IPS-18a (cell line): Measurements from ENCODE around the gene RBM33.
A peak's percentile ranks its signal among the peaks of the same experiment; 100 is the strongest.

ENCODE experiments used
- H3K27ac ChIP-seq: one replicate; pipeline ENCODE4 v1.5.1; 2013; ENCODE audit warnings: low read length
- H3K27me3 ChIP-seq: one replicate; pipeline ENCODE4 v1.6.1; 2013; ENCODE audit warnings: mild to moderate bottlenecking, low read length; ENCODE audit not compliant: control insufficient read depth, insufficient read depth
- H3K36me3 ChIP-seq: one replicate; pipeline ENCODE4 v1.6.1; 2013; ENCODE audit warnings: low read depth, low read length; ENCODE audit not compliant: control insufficient read depth
- H3K4me1 ChIP-seq: one replicate; pipeline ENCODE4 v1.6.1; 2013; ENCODE audit warnings: low read depth, low read length; ENCODE audit not compliant: control insufficient read depth
- H3K4me3 ChIP-seq: one replicate; pipeline ENCODE4 v1.5.1; 2013; ENCODE audit warnings: low read length
- H3K9ac ChIP-seq: one replicate; pipeline ENCODE4 v1.6.1; 2013; ENCODE audit warnings: mild to moderate bottlenecking, low read length, moderate library complexity
- H3K9me3 ChIP-seq: one replicate; pipeline ENCODE4 v1.6.1; 2013; ENCODE audit warnings: low read depth, low read length; ENCODE audit not compliant: control insufficient read depth

RBM33 gene

DNA sequence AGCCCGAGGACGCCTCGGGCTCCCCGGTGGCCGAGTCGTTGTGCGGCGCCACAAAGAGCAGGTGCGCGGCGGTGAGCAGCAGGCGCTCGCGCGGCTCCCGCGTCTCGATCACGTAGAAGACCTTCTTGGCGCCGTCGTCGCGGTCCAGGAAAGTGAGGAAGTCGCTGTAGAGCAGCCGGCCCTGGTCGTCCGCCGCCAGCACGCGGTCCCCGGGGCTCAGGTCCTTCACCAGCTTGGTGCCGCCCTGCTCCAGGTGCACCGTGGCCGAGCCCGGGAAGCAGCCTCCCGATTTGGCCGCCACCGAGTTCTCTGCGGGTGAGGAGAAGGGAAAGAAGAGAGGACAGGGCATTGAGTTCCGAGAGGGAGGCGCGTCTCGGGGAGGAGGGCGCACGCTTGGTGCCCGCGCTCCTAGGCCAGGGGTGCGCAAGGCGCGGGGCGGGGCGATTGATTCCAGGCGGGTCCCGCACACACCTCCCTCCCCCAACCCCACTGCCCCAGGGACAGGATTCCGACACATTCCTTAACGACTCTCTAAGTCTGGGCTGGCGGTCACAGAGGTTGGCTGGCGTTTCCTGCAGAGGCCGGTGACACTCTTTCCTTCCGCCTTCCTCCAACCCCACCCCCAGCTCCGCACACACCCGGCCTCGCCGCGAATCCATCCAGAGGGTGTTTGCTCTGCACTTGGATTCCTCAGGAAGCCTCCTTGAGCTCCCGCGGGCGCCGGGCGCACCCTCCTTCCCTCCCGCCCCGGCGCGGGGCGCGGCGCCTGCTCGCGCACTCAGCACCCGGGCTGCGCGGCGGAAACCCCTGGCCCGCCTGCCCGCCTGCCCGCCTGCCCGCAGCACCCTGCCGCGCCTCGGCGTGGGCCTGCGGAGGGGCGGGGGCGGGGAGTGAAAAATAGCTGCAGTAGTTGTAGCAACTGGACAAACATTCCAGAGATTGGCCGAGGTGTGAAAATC is 159.2 kb downstream of the RBM33 start:
- Histone ChIP-seq H3K27me3 (peaks cover 100% of the 10 kb centered on the region), H3K9ac (no peak overlapping the region), H3K4me3 (peak overlapping the region; percentile 40), H3K36me3 (no peaks in the 10 kb centered on the region), H3K4me1 (no peaks in the 10 kb centered on the region), H3K9me3 (no peaks in the 10 kb centered on the region), H3K27ac (no peak overlapping the region)

DNA sequence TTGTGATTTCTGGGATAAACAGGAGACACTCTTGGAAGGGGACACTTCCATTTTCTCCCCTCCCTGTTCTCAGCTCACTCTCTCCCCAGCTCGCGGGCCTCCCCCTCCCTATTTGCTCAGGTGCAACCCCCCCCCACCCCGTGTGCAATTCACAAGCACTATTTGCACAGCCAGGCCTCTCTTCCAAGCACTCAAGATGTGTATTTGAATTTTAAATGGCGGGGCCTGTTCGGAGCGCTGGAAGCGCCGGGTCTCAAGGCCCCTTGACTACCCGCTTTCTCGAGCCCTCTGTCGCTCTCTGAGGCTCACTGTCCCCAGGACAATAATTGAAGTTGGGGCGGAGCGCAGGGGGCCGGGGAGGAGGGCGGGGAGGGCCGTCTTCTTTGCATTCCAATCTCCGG is 160.0 kb downstream of the RBM33 start:
- no peaks in the 10 kb centered on the region for H3K4me1 ChIP-seq
- peak overlapping the region; percentile 27 for H3K4me3 ChIP-seq
- H3K27me3 ChIP-seq: peaks cover 100% of the 10 kb centered on the region
- no peaks in the 10 kb centered on the region for H3K36me3 ChIP-seq
- H3K9me3 ChIP-seq: no peaks in the 10 kb centered on the region
- H3K9ac ChIP-seq: no peak overlapping the region
- no peak overlapping the region for H3K27ac ChIP-seq

DNA sequence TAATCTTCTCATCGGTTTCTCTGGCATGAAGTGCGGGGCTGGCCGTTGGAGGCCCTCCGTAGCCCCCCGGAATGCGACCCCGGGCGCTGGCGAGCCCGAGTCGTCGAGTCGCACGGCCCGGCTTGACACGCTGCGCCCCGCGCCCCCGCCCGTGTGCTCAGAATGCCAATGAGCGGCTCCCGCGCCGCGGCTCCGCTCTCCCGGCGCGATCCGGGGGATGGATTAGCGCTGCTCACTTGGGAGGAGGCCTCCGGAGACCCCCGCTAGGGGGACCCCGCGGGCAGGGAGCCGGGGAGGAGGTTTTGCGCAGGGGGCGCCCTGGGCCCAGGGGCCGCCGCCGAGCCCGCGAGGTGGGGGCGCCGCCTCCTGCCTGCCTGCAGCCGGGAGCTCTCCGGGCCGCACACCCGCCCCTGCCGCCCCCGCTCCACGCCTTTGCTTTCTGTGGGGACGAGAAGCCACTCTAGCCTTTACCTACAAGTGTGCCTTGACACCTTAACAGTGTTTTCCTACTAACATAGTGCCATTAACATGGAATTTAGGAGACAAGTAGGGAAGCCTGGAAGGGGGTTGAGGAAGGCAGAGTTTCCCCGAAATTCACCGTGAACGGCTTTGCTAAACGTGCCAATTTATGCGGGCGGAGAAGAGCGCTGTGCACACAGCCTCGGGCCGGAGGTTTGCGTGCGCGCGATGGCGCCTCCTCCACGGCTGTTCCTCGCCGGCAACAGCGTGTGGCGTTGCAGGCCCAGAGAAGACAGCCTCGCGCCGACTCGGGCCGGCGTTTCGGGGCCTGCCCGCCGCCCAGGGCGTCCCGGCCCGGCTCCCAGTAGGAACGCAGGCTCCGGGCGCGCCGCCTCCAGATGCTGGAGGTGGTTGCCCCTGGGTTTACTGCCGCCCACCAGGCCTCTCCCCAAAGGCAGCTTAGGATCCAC is 160.7 kb downstream of the RBM33 start:
- H3K27me3 ChIP-seq: peaks cover 100% of the 10 kb centered on the region
- no peaks in the 10 kb centered on the region for H3K9me3 ChIP-seq
- no peak overlapping the region for H3K27ac ChIP-seq
- no peaks in the 10 kb centered on the region for H3K36me3 ChIP-seq
- H3K9ac ChIP-seq: no peak overlapping the region
- H3K4me3 ChIP-seq: peak overlapping the region; percentile 33
- no peaks in the 10 kb centered on the region for H3K4me1 ChIP-seq

- H3K27ac ChIP-seq: no peak overlapping the region
- peaks cover 100% of the 10 kb centered on the region for H3K27me3 ChIP-seq
- no peaks in the 10 kb centered on the region for H3K36me3 ChIP-seq
- peak overlapping the region; percentile 33 for H3K4me3 ChIP-seq
- no peaks in the 10 kb centered on the region for H3K4me1 ChIP-seq
- no peak overlapping the region for H3K9ac ChIP-seq
- no peaks in the 10 kb centered on the region for H3K9me3 ChIP-seq
Measured at GRCh38 chr7:155805826-155806095, 161.3 kb downstream of the RBM33 start.

GRCh38 chr7:155806096-155806871 is 161.8 kb downstream of the RBM33 start:
- H3K27me3 ChIP-seq: peaks cover 100% of the 10 kb centered on the region
- H3K27ac ChIP-seq: no peak overlapping the region
- H3K9me3 ChIP-seq: no peaks in the 10 kb centered on the region
- peak overlapping the region; percentile 33 for H3K4me3 ChIP-seq
- H3K4me1 ChIP-seq: no peaks in the 10 kb centered on the region
- H3K36me3 ChIP-seq: no peaks in the 10 kb centered on the region
- no peak overlapping the region for H3K9ac ChIP-seq

DNA sequence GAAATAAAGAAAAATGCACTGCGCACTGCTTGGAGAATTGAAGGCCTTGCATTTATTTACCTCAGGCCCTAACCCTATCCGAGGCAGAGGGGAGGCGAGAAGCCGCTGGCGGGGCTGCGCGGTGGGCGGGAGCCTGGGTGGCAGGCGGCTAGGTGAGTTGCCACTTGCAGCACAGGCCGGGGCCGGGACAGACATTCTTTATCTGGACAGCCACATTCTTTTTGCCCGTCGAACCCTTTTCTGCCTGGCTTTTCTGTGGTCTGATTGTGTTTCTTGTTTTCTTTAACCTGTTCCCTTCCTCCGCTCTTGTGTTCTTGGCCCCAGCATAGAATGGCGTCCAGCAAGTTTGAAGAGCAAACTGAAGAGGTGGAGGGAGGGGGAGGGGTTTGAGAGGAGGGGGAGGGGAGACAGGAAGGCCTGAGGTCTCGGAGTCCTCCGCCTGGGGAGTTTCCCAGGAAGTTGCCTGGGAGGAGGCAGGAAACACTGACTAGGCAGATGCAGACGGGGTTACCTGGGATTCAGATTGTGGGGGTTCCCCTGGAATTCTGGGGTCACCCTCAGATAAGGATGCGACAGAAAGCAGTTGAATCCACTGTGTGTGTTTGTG is 162.7 kb downstream of the RBM33 start:
- H3K36me3 ChIP-seq: no peaks in the 10 kb centered on the region
- no peaks in the 10 kb centered on the region for H3K9me3 ChIP-seq
- no peaks in the 10 kb centered on the region for H3K4me1 ChIP-seq
- no peak overlapping the region for H3K27ac ChIP-seq
- H3K4me3 ChIP-seq: no peak overlapping the region
- H3K27me3 ChIP-seq: peaks cover 100% of the 10 kb centered on the region
- H3K9ac ChIP-seq: no peak overlapping the region

- H3K36me3 ChIP-seq: no peaks in the 10 kb centered on the region
- no peak overlapping the region for H3K27ac ChIP-seq
- H3K27me3 ChIP-seq: peaks cover 100% of the 10 kb centered on the region
- no peak overlapping the region for H3K9ac ChIP-seq
- H3K9me3 ChIP-seq: no peaks in the 10 kb centered on the region
- no peaks in the 10 kb centered on the region for H3K4me1 ChIP-seq
- peak overlapping the region; percentile 29 for H3K4me3 ChIP-seq
Measured at GRCh38 chr7:155807789-155808548, 163.5 kb downstream of the RBM33 start.

DNA sequence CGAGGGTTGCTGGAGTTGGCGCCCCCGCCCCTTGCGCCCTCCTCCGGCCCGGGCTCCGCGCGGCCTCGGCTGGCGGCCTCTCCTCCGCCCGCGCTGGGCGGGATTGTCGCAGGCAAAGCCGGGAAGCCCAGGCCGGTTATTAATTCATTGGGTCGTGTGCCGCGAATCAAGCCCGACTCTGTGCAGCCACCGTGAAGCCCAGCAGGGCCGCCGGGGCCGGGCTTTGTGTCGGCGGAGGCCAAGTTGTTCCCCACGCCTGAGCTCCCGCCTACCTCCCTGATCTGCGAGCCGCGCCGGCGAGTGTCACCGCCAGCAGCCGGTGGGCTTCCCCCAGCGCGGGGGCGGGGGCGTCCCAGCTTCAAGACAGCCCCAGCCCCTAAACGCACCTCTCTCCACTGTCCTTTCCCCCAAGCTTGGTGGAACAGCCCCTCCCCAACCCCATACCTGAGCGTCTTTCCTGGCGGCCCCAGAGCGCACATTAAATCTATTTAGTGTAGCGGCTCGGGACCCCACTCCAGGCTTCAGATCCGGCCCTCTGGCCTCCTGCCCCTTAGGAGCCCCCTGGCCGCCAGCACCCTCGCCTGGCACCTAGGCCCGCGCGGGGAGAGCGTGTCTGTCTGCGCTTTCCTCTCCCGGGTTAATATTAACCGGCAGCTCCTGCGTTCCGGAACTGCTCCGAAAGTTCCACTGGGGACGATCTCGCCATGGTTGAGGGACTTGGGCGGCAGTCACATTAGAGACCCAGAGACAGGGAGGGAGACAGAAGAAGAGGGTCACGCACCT is 164.3 kb downstream of the RBM33 start:
- Histone ChIP-seq H3K4me1 (no peaks in the 10 kb centered on the region), H3K9me3 (no peaks in the 10 kb centered on the region), H3K27ac (no peak overlapping the region), H3K4me3 (peak overlapping the region; percentile 29), H3K27me3 (peaks cover 100% of the 10 kb centered on the region), H3K36me3 (no peaks in the 10 kb centered on the region), H3K9ac (no peak overlapping the region)

DNA sequence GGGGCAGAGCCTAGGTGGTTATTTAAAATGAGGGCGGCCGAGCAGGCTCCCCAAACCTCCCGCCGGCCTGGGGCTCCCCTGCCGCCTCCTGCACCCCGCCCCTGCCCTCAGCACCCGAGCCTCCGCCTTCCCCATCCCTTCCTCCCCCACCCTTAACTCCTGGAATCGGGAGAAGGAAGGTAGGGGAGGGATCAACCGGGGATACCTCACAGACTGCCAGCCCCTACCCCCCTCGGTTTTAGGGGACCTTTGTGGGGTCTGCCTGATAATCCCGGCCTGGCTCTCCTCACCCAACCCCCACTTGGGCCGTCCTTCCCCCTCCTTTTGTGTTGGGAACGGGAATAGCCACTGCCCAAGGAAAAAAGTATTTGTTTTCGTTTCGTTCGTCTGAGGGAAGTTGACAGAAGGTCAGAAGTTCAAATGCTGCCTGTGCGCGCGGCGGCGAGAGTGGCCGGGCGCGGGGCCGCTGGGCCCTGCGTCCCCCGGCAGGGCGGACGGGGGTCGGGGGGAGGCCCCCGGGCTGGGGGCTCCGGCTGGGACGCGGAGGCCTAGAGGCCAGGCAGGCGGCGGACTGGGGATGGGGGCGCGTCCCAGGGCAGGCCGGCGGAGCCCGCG is 165.0 kb downstream of the RBM33 start:
- H3K36me3 ChIP-seq: no peaks in the 10 kb centered on the region
- no peaks in the 10 kb centered on the region for H3K9me3 ChIP-seq
- peaks cover 100% of the 10 kb centered on the region for H3K27me3 ChIP-seq
- peak overlapping the region; percentile 29 for H3K4me3 ChIP-seq
- H3K4me1 ChIP-seq: no peaks in the 10 kb centered on the region
- H3K9ac ChIP-seq: no peak overlapping the region
- H3K27ac ChIP-seq: no peak overlapping the region
